Measurements from ENCODE around the gene GCNT3. TPM values are rescaled to one million over a fixed set of nuclear protein-coding genes. Genes with fewer than 3 reads are reported as not detected.

The GCNT3 gene
- total RNA-seq, 1 donor, result 0.72 TPM

- peak overlapping the region; percentile 43 for H2AFZ ChIP-seq (ENCODE audit: low read length)
- no peaks in the 10 kb centered on the region for H3K79me2 ChIP-seq (ENCODE audit: insufficient read depth, low read length)
- no peaks in the 10 kb centered on the region for H3K36me3 ChIP-seq (ENCODE audit: insufficient read depth, low read length)
- H3K4me1 ChIP-seq (ENCODE audit: insufficient read depth, low read length), result peaks cover 11% of the 10 kb centered on the region
- H3K27me3 ChIP-seq (ENCODE audit: insufficient read depth, low read length), result no peaks in the 10 kb centered on the region
- TF ChIP-seq, protein P1, sequence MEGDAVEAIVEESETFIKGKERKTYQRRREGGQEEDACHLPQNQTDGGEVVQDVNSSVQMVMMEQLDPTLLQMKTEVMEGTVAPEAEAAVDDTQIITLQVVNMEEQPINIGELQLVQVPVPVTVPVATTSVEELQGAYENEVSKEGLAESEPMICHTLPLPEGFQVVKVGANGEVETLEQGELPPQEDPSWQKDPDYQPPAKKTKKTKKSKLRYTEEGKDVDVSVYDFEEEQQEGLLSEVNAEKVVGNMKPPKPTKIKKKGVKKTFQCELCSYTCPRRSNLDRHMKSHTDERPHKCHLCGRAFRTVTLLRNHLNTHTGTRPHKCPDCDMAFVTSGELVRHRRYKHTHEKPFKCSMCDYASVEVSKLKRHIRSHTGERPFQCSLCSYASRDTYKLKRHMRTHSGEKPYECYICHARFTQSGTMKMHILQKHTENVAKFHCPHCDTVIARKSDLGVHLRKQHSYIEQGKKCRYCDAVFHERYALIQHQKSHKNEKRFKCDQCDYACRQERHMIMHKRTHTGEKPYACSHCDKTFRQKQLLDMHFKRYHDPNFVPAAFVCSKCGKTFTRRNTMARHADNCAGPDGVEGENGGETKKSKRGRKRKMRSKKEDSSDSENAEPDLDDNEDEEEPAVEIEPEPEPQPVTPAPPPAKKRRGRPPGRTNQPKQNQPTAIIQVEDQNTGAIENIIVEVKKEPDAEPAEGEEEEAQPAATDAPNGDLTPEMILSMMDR (IDR thresholded peaks at IDR 0.05; ENCODE audit: extremely low read depth, low read depth, low read length), result no peak
- no peaks in the 10 kb centered on the region for H3K9me3 ChIP-seq (ENCODE audit: low read depth, low read length)
- H3K4me2 ChIP-seq (ENCODE audit: insufficient read depth, low read length), result peak overlapping the region; percentile 26
- no peak overlapping the region for H3K4me3 ChIP-seq (ENCODE audit: insufficient read depth, low read length)
- peak; percentile 89 for DNase-seq (ENCODE audit: insufficient read length, low spot score, missing footprints)
- no peaks in the 10 kb centered on the region for H4K20me1 ChIP-seq (ENCODE audit: insufficient read depth, low read length)
- peak overlapping the region; percentile 91 for H3K27ac ChIP-seq (ENCODE audit: low read depth, low read length)
Measured at GRCh38 chr15:59594493-59594942, 17.1 kb upstream of the GCNT3 start.

GRCh38 chr15:59594991-59595390, 16.6 kb upstream of the GCNT3 start:
- peak overlapping the region; percentile 91 for H3K27ac ChIP-seq (ENCODE audit: low read depth, low read length)
- H3K4me3 ChIP-seq (ENCODE audit: insufficient read depth, low read length), result no peak overlapping the region
- H3K4me2 ChIP-seq (ENCODE audit: insufficient read depth, low read length), result peak overlapping the region; percentile 26
- no peaks in the 10 kb centered on the region for H4K20me1 ChIP-seq (ENCODE audit: insufficient read depth, low read length)
- no peaks in the 10 kb centered on the region for H3K9me3 ChIP-seq (ENCODE audit: low read depth, low read length)
- TF ChIP-seq, protein P1 (IDR thresholded peaks at IDR 0.05; ENCODE audit: extremely low read depth, low read depth, low read length), result no peak
- H2AFZ ChIP-seq (ENCODE audit: low read length), result peak overlapping the region; percentile 43
- no peaks in the 10 kb centered on the region for H3K79me2 ChIP-seq (ENCODE audit: insufficient read depth, low read length)
- H3K36me3 ChIP-seq (ENCODE audit: insufficient read depth, low read length), result no peaks in the 10 kb centered on the region
- DNase-seq (ENCODE audit: insufficient read length, low spot score, missing footprints), result no peak
- peaks cover 11% of the 10 kb centered on the region for H3K4me1 ChIP-seq (ENCODE audit: insufficient read depth, low read length)
- no peaks in the 10 kb centered on the region for H3K27me3 ChIP-seq (ENCODE audit: insufficient read depth, low read length)

- H3K4me3 ChIP-seq (ENCODE audit: insufficient read depth, low read length), result no peak overlapping the region
- TF ChIP-seq, protein P1 (IDR thresholded peaks at IDR 0.05; ENCODE audit: extremely low read depth, low read depth, low read length), result no peak
- H3K27me3 ChIP-seq (ENCODE audit: insufficient read depth, low read length), result no peaks in the 10 kb centered on the region
- H4K20me1 ChIP-seq (ENCODE audit: insufficient read depth, low read length), result no peaks in the 10 kb centered on the region
- H3K4me1 ChIP-seq (ENCODE audit: insufficient read depth, low read length), result peaks cover 11% of the 10 kb centered on the region
- H3K36me3 ChIP-seq (ENCODE audit: insufficient read depth, low read length), result no peaks in the 10 kb centered on the region
- no peak overlapping the region for H2AFZ ChIP-seq (ENCODE audit: low read length)
- peak overlapping the region; percentile 91 for H3K27ac ChIP-seq (ENCODE audit: low read depth, low read length)
- H3K79me2 ChIP-seq (ENCODE audit: insufficient read depth, low read length), result no peaks in the 10 kb centered on the region
- DNase-seq (ENCODE audit: insufficient read length, low spot score, missing footprints), result no peak
- H3K9me3 ChIP-seq (ENCODE audit: low read depth, low read length), result no peaks in the 10 kb centered on the region
- no peak overlapping the region for H3K4me2 ChIP-seq (ENCODE audit: insufficient read depth, low read length)
Measured at GRCh38 chr15:59595434-59595915, 16.1 kb upstream of the GCNT3 start.

- TF ChIP-seq, protein P1 (IDR thresholded peaks at IDR 0.05; ENCODE audit: extremely low read depth, low read depth, low read length), result no peak
- no peaks in the 10 kb centered on the region for H3K9me3 ChIP-seq (ENCODE audit: low read depth, low read length)
- H3K4me1 ChIP-seq (ENCODE audit: insufficient read depth, low read length), result peaks cover 11% of the 10 kb centered on the region
- H3K79me2 ChIP-seq (ENCODE audit: insufficient read depth, low read length), result no peaks in the 10 kb centered on the region
- no peak overlapping the region for H3K27ac ChIP-seq (ENCODE audit: low read depth, low read length)
- no peaks in the 10 kb centered on the region for H4K20me1 ChIP-seq (ENCODE audit: insufficient read depth, low read length)
- H3K27me3 ChIP-seq (ENCODE audit: insufficient read depth, low read length), result no peaks in the 10 kb centered on the region
- H3K4me2 ChIP-seq (ENCODE audit: insufficient read depth, low read length), result no peak overlapping the region
- no peak for DNase-seq (ENCODE audit: insufficient read length, low spot score, missing footprints)
- no peak overlapping the region for H2AFZ ChIP-seq (ENCODE audit: low read length)
- no peak overlapping the region for H3K4me3 ChIP-seq (ENCODE audit: insufficient read depth, low read length)
- H3K36me3 ChIP-seq (ENCODE audit: insufficient read depth, low read length), result no peaks in the 10 kb centered on the region
Measured at GRCh38 chr15:59596640-59597039, 14.9 kb upstream of the GCNT3 start.
